NCI-H2227 treated with DMSO at 0.1 percent for 48 hours (cell line): ENCODE measurements around the gene TBC1D3L.
"Not testable (repeated sequence)": the region's sequence is repeated elsewhere in the genome, so short reads cannot be mapped to it uniquely, and the experiment has no call there.

Experiments used
- DNase-seq: peaks from one replicate; lab custom pipeline; 2025; lab: John Stamatoyannopoulos, UW

The TBC1D3L gene

GRCh38 chr17:37988960-37989359, at the start of gene TBC1D3L:
TSS of gene TBC1D3L (minus strand) at chr17:37989060. CDS start at chr17:37987520, 1,540 bp downstream.
- DNase-seq = not testable (repeated sequence)

GRCh38 chr17:38003676-38004075, 14.8 kb upstream of the TBC1D3L start, which contains the start of gene TBC1D3D:
TSS of gene TBC1D3D (plus strand) at chr17:38003976. CDS start at chr17:38005561, 1,585 bp downstream.
- not testable (repeated sequence) for DNase-seq
